K562 (cell line): ENCODE results near the gene OR52I2.

Source experiments
- SAFB2 ChIP-seq: fragments of 200-400 bp; formaldehyde crosslinking; IDR thresholded peaks from 2 replicates; pipeline ENCODE4 v1.6.1; 2018; ENCODE audit warnings: borderline replicate concordance, low read length, low read depth, moderate library complexity; ENCODE audit not compliant: severe bottlenecking
- YBX1 ChIP-seq: fragments of 450-650 bp; IDR thresholded peaks from 2 replicates; pipeline ENCODE4 v1.7.1; 2016; ENCODE audit warnings: mild to moderate bottlenecking
- TF ChIP-seq, protein P1 (sequence below): sonication (generic); formaldehyde crosslinking; IDR thresholded peaks from 2 replicates; pipeline ENCODE4 v1.8.1; 2023; ENCODE audit warnings: mild to moderate bottlenecking, missing genetic modification reagents

DNA sequence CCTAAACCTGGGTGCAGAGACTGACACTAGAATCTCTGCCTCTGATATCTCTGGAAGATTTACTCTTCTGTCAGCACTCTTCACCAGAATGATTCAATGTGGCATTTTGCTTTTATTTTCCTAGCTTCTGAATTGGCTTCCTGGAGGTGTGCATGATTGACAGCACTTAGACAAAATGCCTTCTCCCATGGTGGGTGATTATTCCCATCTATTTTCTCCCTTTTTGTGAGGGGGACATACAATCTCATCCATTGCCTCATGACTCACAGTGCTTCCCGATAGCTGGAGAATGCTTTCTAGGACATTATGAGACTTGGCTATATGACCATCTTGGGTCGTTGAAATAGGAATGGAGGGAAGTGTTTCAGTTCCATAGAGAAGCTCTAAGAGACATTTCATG, 30.4 kb downstream of the OR52I2 start:
- no peak for TF ChIP-seq SAFB2
- TF ChIP-seq YBX1: no peak
- TF ChIP-seq, protein P1, sequence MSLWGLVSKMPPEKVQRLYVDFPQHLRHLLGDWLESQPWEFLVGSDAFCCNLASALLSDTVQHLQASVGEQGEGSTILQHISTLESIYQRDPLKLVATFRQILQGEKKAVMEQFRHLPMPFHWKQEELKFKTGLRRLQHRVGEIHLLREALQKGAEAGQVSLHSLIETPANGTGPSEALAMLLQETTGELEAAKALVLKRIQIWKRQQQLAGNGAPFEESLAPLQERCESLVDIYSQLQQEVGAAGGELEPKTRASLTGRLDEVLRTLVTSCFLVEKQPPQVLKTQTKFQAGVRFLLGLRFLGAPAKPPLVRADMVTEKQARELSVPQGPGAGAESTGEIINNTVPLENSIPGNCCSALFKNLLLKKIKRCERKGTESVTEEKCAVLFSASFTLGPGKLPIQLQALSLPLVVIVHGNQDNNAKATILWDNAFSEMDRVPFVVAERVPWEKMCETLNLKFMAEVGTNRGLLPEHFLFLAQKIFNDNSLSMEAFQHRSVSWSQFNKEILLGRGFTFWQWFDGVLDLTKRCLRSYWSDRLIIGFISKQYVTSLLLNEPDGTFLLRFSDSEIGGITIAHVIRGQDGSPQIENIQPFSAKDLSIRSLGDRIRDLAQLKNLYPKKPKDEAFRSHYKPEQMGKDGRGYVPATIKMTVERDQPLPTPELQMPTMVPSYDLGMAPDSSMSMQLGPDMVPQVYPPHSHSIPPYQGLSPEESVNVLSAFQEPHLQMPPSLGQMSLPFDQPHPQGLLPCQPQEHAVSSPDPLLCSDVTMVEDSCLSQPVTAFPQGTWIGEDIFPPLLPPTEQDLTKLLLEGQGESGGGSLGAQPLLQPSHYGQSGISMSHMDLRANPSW (CRISPR knock-in tag): no peak
